SK-N-SH treated with all-trans-retinoic acid at 6 μM for 48 hours (cell line): ENCODE data around the gene NOA1.
A peak's percentile ranks its signal among the peaks of the same experiment; 100 is the strongest.

Experiments used
- ARNTL ChIP-seq: fragments of 450-650 bp; formaldehyde crosslinking; IDR thresholded peaks from 2 replicates; pipeline ENCODE4 v1.5.0; 2020; ENCODE audit warnings: low read depth, mild to moderate bottlenecking, moderate library complexity, borderline replicate concordance
- BACH2 ChIP-seq: fragments of 250-450 bp; sonication (Bioruptor Pico); IDR thresholded peaks from 2 replicates; pipeline ENCODE4 v1.9.0; 2021; ENCODE audit warnings: mild to moderate bottlenecking, borderline replicate concordance
- CREB5 ChIP-seq: fragments of 250-450 bp; sonication (Bioruptor Pico); IDR thresholded peaks from 2 replicates; pipeline ENCODE4 v1.5.1; 2020; ENCODE audit warnings: low read depth, mild to moderate bottlenecking, moderate library complexity
- ISL1 ChIP-seq: fragments of 250-450 bp; sonication (Bioruptor Pico); IDR thresholded peaks from 2 replicates; pipeline ENCODE4 v2.1.2; 2022; ENCODE audit warnings: mild to moderate bottlenecking, moderate library complexity
- OSR1 ChIP-seq: fragments of 250-450 bp; sonication (Bioruptor Pico); IDR thresholded peaks from 2 replicates; pipeline ENCODE4 v1.8.0; 2022; ENCODE audit warnings: moderate library complexity, mild to moderate bottlenecking, inconsistent platforms
- PATZ1 ChIP-seq: fragments of 250-450 bp; sonication (Bioruptor Pico); IDR thresholded peaks from 2 replicates; pipeline ENCODE4 v1.8.0; 2020; ENCODE audit warnings: mild to moderate bottlenecking, moderate library complexity, borderline replicate concordance
- TOX ChIP-seq: fragments of 250-450 bp; sonication (Bioruptor Pico); IDR thresholded peaks from 2 replicates; pipeline ENCODE4 v1.8.0; 2021; ENCODE audit warnings: mild to moderate bottlenecking, moderate library complexity, borderline replicate concordance
- TSHZ2 ChIP-seq: fragments of 250-450 bp; sonication (Bioruptor Pico); IDR thresholded peaks from 2 replicates; pipeline ENCODE4 v1.5.0; 2020; ENCODE audit warnings: mild to moderate bottlenecking, moderate library complexity
- ZC3H10 ChIP-seq: fragments of 250-450 bp; sonication (Bioruptor Pico); IDR thresholded peaks from 2 replicates; pipeline ENCODE4 v1.5.1; 2021; ENCODE audit warnings: mild to moderate bottlenecking, moderate library complexity
- ZFP30 ChIP-seq: fragments of 450-650 bp; formaldehyde crosslinking; IDR thresholded peaks from 2 replicates; pipeline ENCODE4 v1.5.0; 2022; ENCODE audit warnings: mild to moderate bottlenecking, moderate library complexity
- ZNF565 ChIP-seq: fragments of 450-650 bp; formaldehyde crosslinking; conservative IDR thresholded peaks from 2 replicates; pipeline ENCODE4 v1.5.0; 2020; ENCODE audit warnings: low read depth, mild to moderate bottlenecking, moderate library complexity
- ZNF8 ChIP-seq: fragments of 450-650 bp; formaldehyde crosslinking; IDR thresholded peaks from 2 replicates; pipeline ENCODE4 v1.5.0; 2020; ENCODE audit warnings: mild to moderate bottlenecking, moderate library complexity

GRCh38 chr4:56986952-56987351, 9.5 kb upstream of the NOA1 start:
- no peak for TF ChIP-seq BACH2
- 0 out of 2 replicates have a peak, but pooled peaks have one; percentile 21 for TF ChIP-seq CREB5 (CRISPR knock-in tag)
- TF ChIP-seq ZNF8 (CRISPR knock-in tag), result no peak
- no peak for TF ChIP-seq ZNF565 (CRISPR knock-in tag)
- no peak for TF ChIP-seq OSR1 (CRISPR knock-in tag)
- no peak for TF ChIP-seq ZC3H10 (CRISPR knock-in tag)
- no peak for TF ChIP-seq TSHZ2 (CRISPR knock-in tag)
- TF ChIP-seq TOX (CRISPR knock-in tag), result no peak
- TF ChIP-seq ISL1 (CRISPR knock-in tag), result peak; percentile 80
- no peak for TF ChIP-seq ARNTL (CRISPR knock-in tag)
- no peak for TF ChIP-seq ZFP30 (CRISPR knock-in tag)
- TF ChIP-seq PATZ1, result no peak
